ENCODE measurements around the gene OGA.

DNA sequence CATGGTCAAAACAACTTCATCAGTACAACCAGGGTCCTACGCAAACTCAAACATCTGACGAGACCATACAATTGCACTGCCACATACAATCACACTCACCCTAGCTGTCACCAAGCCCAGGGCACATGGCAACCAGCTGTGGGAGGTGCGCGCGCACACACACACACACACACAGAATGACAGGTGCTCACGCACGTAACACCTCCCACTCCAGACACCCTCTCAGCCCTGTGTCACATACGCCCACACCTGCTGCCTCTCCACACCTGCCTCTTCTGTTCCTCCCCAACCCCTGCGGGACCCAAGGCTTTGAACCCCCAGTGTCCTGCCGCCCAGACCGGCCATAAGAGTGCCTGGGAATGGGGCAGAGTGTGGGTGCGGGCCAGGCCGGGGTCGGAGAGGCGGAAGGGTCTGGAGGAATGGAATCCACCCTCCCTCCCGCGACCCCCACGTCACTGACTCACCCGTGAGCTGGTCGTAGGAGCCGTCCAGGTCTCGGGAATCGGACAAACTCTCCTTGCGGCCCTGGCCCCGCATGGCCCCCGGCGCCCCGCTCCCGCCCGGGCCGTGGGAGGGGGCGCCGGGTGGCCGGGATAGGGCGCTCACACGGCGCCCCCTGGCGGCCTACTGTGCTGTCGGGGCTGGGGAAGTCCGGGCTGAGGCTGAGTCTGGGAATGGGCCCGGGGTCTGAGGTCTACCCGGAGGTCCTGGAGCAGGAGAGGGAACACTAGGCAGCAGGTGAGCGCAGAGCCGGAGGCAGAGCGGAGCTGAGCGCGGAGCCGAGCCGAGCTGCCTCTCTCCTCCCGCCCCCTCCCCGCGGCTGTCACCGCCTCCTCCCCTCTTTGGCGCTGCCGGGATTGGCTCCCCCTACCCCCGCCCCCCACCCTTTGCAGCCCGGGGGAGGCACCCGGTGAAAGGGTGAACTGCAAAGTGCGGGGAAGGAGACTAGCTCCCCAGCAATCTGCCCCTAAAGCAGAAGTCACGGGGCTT is 25.1 kb upstream of the OGA start, which contains the start of gene KCNIP2:
- no peak for TF ChIP-seq EZH2phosphoT487 (IDR thresholded peaks at IDR 0.05; ENCODE audit: insufficient read depth, low read depth)
- TF ChIP-seq EZH2 (IDR thresholded peaks at IDR 0.05; ENCODE audit: insufficient read depth, poor library complexity, severe bottlenecking), result no peak
